Fibroblast of mammary gland (primary cell): Measurements from ENCODE around the gene MS4A10.
A peak's percentile ranks its signal among the peaks of the same experiment; 100 is the strongest.

Source experiments
- DNase-seq: peaks from one replicate; pipeline ENCODE4 v3.0.0-alpha.2; 2010; ENCODE audit warnings: low read depth
- H3K4me3 ChIP-seq: 2 replicates; pipeline ENCODE4 v1.5.1; 2011; ENCODE audit warnings: low read depth, mild to moderate bottlenecking, low read length, moderate library complexity; ENCODE audit not compliant: control insufficient read depth
- TF ChIP-seq, protein P1 (sequence below): conservative IDR thresholded peaks from 2 replicates; pipeline ENCODE4 v1.5.1; 2011; ENCODE audit warnings: low read depth, low read length, inconsistent platforms; ENCODE audit not compliant: control insufficient read depth, insufficient read depth

The MS4A10 gene

DNA sequence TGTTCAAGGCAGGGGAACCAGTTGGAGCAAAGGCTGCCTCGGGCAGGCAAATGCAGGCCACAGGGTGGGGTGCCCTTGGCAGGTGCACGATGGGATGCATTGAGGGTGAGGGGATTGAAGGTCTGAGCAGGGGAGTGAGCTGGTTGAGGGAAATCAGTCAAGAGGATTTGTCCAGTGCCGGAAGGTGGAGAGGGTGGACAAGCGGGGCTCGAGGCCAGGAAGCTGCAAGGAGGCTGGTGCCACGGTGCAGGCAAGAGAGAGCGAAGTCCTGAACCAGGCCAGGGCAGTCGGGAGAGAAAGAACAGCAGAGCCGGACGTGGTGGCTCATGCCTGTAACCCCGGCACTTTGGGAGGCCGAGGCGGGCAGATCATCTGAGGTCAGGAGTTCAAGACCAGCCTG is 10.4 kb upstream of the MS4A10 start:
- no peak overlapping the region for H3K4me3 ChIP-seq
- TF ChIP-seq, protein P1, sequence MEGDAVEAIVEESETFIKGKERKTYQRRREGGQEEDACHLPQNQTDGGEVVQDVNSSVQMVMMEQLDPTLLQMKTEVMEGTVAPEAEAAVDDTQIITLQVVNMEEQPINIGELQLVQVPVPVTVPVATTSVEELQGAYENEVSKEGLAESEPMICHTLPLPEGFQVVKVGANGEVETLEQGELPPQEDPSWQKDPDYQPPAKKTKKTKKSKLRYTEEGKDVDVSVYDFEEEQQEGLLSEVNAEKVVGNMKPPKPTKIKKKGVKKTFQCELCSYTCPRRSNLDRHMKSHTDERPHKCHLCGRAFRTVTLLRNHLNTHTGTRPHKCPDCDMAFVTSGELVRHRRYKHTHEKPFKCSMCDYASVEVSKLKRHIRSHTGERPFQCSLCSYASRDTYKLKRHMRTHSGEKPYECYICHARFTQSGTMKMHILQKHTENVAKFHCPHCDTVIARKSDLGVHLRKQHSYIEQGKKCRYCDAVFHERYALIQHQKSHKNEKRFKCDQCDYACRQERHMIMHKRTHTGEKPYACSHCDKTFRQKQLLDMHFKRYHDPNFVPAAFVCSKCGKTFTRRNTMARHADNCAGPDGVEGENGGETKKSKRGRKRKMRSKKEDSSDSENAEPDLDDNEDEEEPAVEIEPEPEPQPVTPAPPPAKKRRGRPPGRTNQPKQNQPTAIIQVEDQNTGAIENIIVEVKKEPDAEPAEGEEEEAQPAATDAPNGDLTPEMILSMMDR = no peak
- no peak for DNase-seq

DNA sequence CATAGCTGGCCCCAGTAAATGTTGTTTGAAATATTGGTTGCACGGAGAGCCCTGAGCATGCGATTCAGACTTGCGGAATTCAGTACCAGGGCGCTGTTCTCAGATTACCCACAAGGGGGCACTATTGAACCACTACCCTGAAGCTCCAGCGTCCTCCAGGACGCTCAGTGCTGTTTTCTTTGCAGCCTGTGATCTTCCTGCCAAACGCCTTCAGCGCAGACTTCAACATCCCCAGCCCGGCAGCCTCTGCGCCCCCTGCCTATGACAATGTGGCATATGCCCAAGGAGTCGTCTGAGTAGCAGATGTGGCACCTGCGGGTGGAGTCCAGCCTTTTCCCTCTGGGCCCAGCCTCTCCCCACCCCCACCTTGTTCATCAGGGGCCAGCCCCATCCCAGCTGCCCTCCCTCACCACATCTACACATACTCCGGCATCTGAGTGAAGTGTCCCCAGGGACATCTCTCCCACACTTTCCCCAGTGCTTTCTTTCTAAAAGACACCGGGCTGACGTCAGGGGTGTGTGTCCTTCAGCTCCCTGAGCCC is 9.6 kb upstream of the MS4A10 start:
- TF ChIP-seq, protein P1 = peak; percentile 95
- DNase-seq = peak; percentile 84
- H3K4me3 ChIP-seq = no peak overlapping the region

DNA sequence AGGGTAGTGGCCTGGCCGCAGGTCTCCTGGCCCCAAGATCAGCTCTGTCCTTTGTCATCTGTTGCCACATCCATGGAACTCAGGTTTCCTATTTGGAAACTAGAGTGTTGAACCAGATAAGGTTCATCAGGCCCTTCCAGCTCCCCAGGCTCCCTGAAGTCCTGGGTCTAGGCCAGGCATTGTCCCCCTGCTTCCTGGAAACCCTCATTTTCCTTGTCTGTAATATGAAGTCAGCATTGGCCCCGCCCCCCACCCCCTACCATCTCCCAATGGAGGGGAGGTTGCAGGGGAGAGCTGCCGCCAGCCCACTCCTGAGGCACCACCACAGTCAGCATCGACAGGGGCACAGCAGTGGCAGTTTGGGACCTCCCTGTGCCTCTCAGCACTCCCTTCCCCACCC is 9.0 kb upstream of the MS4A10 start:
- TF ChIP-seq, protein P1 = no peak
- H3K4me3 ChIP-seq = no peak overlapping the region
- no peak for DNase-seq

DNA sequence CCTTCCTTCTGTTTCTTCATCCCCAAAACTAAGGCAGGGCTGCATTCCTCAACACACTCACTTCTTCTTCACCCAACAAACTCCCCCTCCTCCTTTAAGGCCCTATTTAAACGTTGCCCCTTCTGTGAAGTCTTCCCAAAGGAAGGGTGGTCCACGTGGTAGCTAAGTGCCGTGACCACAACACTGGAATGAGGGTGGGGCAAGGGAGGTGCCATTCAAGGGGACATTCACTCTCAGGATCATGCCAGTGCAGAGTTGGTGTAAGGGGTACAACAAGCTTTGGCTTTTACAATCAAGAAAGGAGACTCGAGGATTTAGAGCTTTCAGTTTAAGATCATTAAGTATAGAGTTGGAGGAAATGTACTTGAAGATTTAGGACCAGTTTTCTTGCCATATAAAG is 8.0 kb upstream of the MS4A10 start:
- DNase-seq = no peak
- TF ChIP-seq, protein P1 = no peak
- no peak overlapping the region for H3K4me3 ChIP-seq

DNA sequence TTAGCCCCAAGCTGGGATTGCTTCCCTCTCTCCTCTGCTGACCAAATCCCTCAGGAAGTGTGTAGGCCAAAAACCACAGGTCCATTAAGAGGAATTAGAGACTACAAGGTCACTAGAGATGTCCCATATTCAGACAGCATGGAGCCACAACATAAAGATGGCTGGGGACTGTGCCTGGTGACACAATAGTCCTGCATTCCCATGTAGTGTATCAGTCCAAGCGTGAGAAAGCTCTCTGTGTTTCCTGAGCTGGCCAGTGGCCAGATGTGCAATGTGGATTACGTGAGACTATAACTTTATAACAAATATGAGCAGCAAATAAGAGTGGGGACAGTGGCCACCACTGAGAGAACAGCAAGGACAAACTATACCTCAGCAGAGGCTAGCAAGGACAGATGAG is 7.6 kb upstream of the MS4A10 start:
- H3K4me3 ChIP-seq = no peak overlapping the region
- peak; percentile 76 for DNase-seq
- TF ChIP-seq, protein P1 = no peak

DNA sequence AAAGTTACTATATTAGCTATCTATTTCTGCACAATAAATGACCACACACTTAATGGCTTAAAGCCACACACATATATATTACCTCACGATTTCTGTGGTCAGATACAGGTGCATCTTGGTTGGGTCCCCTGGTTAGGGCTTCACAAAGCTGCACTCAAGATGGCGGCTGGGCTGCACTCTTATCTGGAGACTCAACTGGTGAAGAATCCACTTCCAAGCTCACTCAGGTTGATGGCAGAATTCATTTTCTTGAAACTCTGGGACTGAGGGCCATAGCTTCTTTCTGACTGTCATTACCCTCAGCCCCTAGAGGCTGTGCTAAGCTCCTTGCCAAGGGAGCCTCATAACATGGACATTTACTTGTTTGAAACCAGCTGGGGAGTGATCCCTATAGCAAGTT is 5.1 kb upstream of the MS4A10 start:
- TF ChIP-seq, protein P1 = no peak
- no peak overlapping the region for H3K4me3 ChIP-seq
- no peak for DNase-seq

DNA sequence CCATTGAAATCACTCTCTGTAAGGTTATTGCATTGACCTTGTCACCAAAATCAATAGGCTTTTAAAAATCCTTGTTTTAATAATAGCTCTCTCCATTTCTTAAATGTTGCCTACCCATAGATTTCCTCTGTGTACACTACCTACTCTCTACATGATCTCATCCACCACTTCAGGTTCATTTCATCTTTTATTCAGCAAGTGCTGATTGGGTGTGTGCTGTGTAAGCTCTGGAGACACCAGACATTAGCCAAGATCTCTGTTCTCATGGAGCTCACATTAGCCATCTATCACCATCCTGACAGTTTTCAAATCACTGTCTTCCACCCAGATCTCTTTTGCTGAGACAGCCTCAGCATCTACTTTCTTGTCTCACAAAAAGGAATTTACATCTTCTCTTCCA is 4.4 kb upstream of the MS4A10 start:
- no peak for DNase-seq
- TF ChIP-seq, protein P1 = no peak
- H3K4me3 ChIP-seq = no peak overlapping the region
